HG02870 (cell line): ENCODE measurements around the gene CLEC6A.
"Not testable (repeated sequence)": the region's sequence is repeated elsewhere in the genome, so short reads cannot be mapped to it uniquely, and the experiment has no call there.

Experiments
- ATAC-seq: cut with Tn5 transposase; IDR thresholded peaks from one replicate; pipeline ENCODE4 v1.9.1; 2021; ENCODE audit warnings: mild to moderate bottlenecking, moderate library complexity; ENCODE audit not compliant: unreplicated experiment

Gene CLEC6A

DNA sequence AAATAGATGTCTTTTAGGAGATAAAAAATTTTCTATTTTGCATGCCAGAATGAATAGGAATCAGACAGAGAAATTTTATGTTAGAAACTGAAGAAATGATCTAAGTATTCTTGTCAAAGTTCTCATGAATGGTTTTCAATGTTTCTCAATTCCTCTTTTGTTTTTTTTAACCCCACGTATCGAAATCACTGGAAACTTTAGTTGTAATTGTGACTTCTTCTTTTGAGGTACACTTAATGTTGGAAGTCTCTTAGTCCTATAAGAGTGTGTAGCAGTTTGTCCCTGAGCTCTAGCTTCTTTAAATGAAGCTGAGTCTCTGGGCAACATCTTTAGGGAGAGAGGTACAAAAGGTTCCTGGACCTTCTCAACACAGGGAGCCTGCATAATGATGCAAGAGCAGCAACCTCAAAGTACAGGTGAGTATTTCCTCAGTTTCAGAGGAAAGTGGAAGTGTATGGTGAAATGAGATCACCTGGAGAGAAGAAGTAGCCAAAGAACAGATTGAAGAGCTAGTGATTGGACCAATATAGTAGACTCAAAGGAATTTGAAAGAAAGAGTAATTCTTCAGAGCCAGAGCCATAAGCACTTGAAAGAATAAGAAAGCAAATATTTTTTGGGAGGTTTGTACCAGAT is at the start of gene CLEC6A:
TSS of gene CLEC6A (plus strand) at position 236 of the 634 bp plus-strand sequence. CDS start at position 386, 150 bp downstream.
- ATAC-seq, result no peak

DNA sequence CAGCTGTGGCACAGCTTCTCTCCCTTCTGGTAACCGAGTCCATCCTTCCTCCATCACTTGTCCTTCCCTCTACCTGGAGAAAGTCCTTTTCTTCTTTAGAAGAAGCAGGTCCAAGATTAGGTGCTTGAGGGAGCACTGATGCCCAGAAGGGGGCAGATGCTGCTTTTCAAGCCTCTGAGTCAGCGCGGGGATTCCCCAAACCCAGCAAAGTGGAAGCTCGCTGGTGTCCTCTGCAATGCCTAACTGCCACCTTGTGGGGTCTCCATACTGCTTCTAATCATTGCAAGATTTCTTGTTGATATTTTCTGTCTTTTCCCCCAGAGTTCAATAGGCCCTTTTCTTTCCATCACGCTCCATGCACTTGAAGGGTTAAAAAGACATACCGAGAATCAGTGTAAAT is 36.2 kb upstream of the CLEC6A start:
- not testable (repeated sequence) for ATAC-seq

DNA sequence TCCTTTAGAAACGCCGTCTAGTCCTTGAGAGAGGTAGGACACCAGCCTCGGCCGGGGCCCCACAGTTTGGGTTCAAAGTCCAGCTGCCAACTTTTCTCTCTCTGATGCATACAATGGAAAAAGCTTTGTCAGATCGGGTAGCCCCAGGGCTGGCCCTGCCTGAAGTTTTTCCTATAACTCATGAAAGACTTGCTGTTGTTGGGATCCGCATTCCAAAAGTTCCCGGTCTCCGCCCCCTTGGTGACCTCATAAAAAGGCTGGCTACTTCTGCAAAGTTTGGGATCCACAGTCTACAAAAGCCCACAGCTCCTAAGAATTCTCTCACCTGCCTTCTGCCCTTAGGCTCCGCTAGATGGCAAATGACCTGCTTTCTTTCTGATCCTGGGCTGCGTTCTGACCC is 35.3 kb upstream of the CLEC6A start:
- ATAC-seq, result no peak

DNA sequence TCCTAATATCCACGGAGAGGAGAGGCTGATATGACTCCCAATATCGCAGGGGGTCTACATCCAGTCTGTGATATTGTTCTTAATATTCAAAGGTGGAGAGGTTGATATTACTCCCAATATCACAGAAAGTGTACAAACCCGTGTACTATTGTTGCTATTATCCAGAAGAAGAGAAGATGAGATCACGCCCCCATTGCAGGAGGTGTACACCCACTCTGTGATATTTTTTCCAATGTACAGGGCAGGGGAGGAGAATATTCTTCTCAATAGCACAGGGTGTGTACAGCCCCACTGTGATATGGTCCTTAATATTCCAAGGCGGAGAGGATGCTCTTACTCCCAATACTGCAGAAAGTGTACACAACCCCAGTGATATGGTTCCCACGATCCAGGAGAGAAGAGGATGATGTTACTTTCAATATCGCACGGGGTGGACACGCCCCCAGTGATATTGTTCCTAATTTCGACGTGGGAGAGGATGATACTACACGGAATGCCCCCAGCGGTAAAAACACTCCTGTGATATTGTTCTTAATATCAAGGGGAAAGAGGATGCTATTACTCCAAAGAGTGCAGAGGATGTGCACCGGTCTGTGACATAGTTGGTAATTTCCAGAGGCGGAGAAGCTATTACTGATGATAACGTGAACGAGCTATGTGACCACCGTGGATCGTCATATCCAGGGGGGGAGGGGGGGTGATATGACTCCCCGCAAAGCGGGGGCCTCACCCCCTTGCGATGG is 11.1 kb upstream of the CLEC6A start:
- ATAC-seq, result not testable (repeated sequence)

DNA sequence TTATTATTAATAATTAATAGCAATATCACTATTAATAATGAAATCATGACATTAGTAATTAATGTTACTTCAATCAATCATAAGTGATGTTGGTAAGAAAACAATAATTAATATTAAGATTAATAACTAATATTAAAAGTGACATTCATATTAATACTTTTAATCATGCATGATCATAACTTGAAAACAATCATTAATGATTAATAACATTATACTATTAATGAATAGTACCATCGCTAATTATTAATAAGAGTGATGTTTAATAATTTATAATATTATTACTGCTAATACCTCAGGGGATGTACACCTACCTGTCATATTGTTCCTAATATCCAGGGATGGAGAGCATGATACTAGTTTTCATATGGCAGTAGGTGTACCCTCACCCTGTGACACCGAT is 10.0 kb upstream of the CLEC6A start:
- ATAC-seq, result no peak

DNA sequence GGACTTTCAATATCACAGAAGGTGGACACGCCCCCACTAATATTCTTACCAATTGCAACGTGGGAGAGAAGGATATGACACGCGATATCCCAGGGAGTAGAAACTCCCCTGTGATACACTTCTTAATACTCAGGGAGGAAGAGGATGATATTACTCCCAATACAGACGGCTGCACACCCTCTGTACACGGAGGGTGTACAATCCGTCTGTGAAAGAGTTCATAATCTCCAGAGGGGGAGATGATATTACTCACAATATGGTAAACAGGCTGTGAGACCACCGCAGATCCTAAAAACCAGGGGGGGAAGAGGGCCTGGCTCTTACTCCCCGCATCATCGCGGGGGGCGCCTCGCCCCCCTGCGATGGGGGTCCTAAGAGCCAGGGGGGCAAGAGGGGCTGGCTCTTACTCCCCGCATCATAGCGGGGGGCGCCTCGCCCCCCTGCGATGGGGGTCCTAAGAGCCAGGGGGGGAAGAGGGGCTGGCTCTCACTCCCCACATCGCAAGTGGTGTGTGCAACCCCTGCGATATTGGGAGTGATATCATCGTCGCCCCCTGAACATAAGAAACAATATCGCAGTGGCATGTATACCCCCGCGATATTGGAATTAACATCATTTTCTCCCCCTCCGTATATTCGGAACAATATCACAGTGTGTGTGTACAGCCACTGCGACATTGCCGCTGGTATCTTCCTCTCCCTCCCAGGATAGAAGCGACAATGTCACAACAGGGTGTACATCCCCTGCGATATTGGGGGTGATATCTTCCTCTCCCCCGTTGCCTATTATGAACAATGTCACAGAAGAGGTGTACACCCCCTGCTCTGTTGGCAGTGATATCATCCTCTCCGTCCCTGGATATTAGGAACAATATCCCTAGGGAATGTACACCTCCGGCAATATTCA is 8.9 kb upstream of the CLEC6A start:
- no peak for ATAC-seq

DNA sequence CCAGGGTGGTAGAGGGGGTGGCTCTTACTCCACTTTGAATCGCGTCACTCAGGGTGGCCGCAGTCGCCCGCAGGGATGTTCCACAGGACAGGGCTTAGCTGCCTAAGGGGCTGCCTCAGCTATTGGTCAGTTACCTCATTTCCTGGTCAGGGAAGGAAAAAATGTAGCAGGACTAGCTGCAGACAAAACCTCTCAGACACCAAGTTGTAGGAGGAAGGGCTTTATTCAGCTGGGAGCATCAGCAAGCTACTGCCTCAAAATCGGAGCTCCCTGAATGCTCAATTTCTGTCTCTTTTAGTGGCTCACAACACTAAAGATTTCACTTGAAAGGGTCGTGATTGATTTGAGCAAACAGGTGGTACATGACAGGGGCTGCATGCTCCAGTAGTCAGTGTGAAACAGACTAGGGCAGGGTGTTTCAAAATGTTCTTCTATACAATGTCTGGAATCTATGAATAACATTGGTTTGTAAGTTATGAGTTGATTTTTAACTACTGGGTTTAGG is 6.4 kb upstream of the CLEC6A start:
- no peak for ATAC-seq

DNA sequence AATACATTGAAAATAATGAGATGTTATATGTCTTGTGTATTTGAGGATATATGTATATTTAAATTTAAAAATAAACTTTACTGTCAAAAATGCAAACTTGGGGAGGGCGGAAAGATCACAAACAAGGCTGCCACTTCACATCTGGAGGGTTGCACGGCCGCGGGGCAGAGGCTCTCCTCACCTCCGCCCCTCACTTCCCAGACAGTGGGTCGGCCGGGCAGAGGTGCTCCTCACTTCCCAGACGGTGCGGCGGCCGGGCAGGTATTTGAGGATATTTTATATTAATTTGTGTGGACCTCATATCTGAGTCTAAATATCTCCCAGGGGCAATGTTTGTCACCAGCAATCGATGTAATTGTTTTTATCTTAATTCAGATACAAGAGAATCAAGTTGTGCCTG is 3.7 kb upstream of the CLEC6A start:
- ATAC-seq, result no peak

DNA sequence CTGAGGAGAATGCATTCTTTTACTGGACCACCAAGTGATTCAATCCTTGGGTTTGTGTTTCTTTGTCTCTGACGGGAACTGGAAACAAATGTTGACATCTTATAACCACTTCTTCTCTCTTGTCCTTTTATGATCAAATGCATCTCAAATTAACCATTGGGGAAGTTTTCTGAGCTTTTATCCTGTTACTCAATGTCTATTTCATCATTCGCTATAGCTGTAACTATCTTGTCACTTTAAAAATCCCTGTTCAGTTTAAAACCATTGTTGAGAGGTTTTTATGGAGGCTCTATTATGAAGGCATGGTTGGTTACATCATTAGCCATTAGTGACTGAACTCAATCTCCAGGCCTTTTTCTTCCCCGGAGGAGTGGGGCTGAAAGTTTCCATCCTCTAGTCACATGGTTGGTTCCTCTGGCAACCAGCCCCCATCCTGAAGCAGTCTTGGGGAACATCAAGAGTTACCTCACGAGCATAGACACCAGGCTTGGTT is 2.7 kb upstream of the CLEC6A start:
- no peak for ATAC-seq

DNA sequence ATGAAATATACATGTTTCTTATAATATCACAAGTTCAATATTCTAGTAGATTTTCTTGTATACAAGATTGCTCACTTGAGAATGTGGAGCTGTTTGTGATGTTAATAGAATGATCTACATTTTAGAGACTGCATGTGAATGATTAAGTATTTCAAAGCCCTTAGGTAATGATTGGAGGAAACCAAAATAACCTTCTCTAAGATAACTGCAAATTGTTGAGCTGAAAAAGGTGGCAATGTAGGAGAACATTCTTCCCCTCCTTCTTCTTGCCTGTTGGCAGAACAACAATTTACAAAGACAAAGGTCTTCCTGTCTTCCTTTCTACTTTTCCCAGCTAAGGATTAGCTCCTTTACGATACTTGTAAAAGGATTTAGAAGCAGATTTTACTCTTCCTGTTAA is 2.0 kb upstream of the CLEC6A start:
- ATAC-seq, result no peak

DNA sequence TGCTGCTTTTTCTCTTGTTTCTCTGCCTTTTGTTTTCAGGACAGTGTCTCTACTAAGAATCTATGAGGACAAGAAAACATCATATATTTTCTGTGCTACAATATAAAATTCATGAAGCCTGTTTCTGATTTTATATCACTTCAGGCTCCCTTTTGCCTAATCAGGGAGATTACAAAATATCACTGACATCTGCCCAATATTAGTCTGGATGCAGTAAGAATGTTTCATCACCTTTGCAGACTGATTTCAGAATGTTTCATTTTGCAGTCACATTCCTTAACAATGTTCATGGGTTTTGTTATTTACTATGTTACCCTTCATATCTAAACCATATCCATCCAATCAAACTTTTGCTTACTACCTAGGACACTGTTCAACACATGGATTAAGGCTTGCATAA is 491 bp upstream of the CLEC6A start:
- no peak for ATAC-seq

DNA sequence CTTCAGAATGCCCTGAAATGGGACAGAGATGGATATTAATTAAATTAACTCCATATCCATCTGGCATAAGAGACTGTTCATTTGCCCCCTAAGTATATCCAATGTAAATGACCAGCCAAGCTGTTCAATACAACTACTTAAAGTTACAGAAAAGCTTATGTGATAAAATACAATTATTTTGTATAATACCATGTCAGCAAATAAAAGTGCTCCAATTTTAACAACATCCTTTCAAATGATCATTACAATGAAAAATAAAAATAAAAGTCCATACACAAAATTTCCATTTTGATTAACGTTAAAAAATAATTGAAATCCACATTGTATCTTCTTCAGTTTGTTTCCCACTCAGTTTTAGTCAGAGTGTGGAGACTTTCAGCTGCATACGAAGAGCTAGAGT is 5.7 kb downstream of the CLEC6A start:
- ATAC-seq, result no peak

DNA sequence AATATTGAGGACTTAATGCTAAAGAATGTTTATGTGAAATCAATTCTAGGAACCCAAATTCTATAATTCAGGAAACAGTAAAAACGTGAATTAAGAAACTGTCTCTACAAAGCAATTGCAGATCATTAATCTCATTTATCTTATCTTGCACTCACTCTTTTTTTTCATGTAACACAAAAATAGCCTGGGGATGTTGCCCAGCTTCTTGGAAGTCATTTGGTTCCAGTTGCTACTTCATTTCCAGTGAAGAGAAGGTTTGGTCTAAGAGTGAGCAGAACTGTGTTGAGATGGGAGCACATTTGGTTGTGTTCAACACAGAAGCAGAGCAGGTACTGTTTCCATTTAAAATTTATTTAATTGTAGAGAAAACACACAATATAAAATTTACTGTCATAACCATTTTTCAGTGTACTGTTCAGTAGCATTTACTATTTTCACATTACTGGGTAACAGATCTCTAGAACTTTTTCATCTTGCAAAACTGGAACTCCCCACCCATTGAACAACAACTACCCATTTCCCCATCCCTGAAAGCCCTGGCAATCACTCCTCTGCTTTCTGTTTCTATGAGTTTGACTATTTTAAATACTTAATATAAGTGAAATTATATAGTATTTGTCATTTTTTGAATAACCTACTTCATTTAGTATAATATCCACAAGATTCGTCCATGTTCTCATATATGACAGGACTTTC is 9.7 kb downstream of the CLEC6A start:
- no peak for ATAC-seq

DNA sequence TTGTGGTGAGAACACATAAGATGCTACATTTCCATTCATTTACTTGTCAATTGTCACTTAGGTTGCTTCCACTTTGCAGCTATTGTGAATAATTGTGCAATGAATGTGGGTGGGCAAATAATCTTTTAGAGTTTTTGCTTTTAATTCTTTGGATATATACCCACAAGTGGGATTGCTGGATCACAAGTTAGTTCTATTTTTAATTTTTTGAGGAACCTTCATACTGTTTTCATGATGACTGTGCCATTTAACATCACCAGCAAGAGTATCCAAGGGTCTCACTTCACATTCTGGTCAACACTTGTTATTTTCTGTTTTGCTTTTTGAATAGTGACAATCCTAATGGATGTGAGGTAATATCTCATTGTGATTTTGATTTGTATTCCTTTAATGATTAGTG is 10.5 kb downstream of the CLEC6A start:
- no peak for ATAC-seq

DNA sequence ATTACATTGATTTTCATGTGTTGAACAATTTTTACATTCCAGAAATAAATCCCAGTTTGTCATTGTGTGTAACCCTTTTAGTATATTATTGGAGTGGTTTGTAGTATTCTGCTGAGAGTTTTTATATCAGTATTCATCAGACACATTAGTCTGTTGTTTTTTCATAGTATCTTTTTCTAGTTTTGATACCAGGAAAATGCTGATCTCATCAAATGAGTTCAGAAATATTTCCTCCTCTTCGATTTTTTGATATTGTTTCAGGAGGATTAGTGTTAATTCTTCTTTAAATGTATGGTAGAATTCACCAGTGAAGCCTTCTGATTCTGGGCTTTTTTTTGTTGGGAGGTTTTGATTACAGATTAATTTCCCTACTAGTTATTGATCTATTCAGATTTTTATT is 15.3 kb downstream of the CLEC6A start:
- no peak for ATAC-seq

DNA sequence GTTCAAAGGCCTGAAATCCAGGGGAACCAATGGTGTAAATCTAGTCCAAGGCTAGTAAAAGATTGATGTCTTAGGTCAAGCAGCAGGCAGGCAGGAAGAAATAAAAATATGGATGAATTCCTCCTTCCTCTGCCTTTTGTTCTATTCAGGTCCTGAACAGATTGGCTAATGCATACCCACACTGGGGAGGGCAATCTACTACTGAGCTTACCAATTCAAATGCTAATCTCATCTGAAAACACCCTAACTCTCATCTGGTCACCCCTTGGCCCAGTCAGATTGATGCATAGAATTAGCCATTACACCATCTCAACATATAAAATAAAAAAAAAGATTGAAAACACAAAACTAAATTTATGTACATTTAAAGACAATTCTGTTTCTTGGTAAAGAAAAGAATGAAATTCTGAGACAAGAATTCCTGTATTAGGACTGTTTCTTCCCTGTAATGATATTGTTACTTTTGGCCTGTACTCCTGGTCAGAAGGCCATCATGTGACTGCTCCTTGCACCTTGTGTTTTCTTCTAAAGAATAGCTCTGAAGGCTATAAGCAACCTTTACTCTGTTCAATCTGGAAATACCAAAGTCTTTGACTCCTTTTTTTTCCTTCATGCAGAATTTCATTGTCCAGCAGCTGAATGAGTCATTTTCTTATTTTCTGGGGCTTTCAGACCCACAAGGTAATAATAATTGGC is 19.9 kb downstream of the CLEC6A start:
- ATAC-seq, result no peak

DNA sequence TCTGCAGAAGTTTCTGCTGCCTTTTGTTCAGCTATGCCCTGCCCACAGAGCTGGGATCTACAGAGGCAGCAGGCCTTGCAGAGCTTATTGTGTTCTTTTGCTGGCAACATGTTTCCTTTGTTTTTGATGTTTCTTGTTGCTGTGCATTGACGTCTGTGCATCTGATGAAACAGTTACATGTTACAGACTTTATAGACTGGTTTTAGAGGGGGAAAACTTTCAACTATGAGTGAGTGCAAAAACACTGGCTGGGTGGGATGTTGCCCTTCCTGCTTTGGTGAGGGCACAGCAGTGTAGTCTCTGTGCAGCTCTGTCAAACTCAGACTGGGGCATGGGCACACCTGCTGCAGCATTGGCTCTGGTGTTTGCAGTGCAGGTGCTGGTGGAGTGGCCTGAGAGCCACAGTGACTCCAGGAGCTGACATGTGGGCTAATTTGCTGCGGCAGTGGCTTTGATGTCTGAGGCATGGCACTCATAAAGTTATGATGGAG is 26.9 kb downstream of the CLEC6A start:
- no peak for ATAC-seq

DNA sequence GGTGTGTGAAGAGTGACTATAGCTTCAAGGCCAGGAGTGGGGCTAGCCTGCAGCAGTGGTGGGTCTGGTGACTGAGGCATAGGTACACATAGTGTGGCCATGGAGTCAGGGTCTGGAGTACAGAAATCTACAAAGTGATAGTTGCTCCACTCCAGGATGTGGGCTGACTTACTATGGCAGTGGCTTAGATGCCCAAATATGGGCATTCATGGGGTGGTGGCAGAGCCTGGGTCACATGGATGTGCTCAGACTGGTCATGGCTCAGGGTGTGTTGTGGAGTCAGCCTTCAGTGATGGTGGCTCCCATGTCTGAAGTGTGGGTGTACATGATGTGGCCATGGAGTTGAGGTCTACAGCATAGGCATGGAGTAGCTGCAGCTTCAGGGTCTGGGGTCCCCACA is 27.3 kb downstream of the CLEC6A start:
- no peak for ATAC-seq

DNA sequence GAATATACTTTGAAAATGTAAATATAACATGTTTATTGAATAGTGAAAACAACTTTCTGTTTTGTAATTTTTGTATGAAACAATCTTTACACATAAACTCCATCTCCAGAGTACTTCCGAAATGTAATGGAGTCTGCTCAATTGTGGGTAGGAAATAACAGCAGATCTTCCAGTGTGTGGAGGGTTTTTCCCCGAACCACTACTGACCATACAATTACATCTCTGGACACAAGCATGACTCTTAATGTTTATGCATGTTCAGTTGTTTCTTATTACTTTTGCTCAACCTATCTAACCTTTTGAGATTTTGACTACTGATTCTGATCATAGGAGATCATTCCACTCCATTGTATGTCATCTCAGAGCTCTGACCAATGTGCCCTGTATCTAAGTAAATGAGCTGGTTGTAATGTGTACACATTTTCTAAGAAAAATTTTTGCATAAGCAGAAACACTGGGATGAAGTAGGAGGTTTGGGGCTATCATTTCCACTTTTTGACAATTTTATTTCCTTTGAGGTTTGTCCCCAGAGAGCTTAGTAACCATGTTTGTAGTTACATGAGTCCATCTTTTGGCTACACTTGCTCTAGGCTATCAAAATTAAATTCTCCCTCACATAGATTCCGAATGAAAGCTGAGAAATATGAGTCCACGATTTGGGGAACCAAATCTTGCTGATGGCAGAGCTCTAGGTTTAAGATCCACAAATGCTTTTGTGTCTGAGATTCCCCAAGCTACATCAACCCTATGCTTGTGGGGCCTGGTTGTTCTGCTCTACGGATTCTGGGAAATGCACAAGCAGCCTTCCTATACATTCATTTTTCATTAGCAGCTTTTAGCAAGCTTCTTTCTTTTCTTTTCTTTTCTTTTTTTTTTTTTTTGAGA is 36.1 kb downstream of the CLEC6A start:
- ATAC-seq, result no peak
